ENCODE measurements around the gene CFAP299. TPM values are rescaled to one million over a fixed set of nuclear protein-coding genes. Genes with fewer than 3 reads are reported as not detected.

CFAP299 gene
- total and polyA plus RNA-seq, 2 of the 8 experiments (the other 6 are each of a cell fraction or from before 2014, with no cell fraction given), result not detected

GRCh38 chr4:80413086-80413485 lies 77.6 kb downstream of the CFAP299 start:
- Histone ChIP-seq H3K4me1 (replicated peaks in 1 of 4; ENCODE audit: control insufficient read depth in 3 of 4, insufficient read depth in 4 of 4, low read length in 3 of 4) (no peaks in the 10 kb centered on the region), H3K4me2 (ENCODE audit: insufficient read depth in 1 of 2, low read depth in 2 of 2, low read length in 2 of 2) (no peak overlapping the region), H3K18ac (ENCODE audit: extremely low read depth, low read length) (no peak overlapping the region), H3K9ac (replicated peaks in 1 of 4; ENCODE audit: extremely low read depth in 1 of 4, low read depth in 3 of 4, low read length in 3 of 4) (no peak overlapping the region), H3K27ac (ENCODE audit: low read depth, low read length) (no peak overlapping the region), H3K79me1 (ENCODE audit: low read depth, low read length) (no peaks in the 10 kb centered on the region), H2BK5ac (ENCODE audit: low read depth, low read length) (no peak overlapping the region), H2BK20ac (ENCODE audit: low read length) (no peak overlapping the region), H4K5ac (ENCODE audit: insufficient read length, low read depth, low read length) (no peak overlapping the region), H2AFZ (ENCODE audit: low read length) (no peak overlapping the region), H4K8ac (ENCODE audit: extremely low read depth, insufficient read depth, low read length) (no peak overlapping the region), H3K4ac (replicated peaks; ENCODE audit: insufficient read length, low read depth, low read length) (no peak overlapping the region), H2AK5ac (ENCODE audit: low read depth, low read length) (no peak overlapping the region), H3K36me3 (ENCODE audit: control insufficient read depth in 2 of 4, insufficient read depth in 4 of 4, low read length in 3 of 4) (no peaks in the 10 kb centered on the region), H2BK120ac (replicated peaks; ENCODE audit: low read depth, low read length) (no peak overlapping the region), H3K4me3 (ENCODE audit: extremely low read depth in 1 of 4, insufficient read depth in 2 of 4, low read depth in 3 of 4, low read length in 4 of 4) (no peak overlapping the region), H4K91ac (replicated peaks; ENCODE audit: insufficient read length, low read length) (no peak overlapping the region), H2BK15ac (ENCODE audit: low read length) (no peak overlapping the region), H4K20me1 (replicated peaks in 1 of 2; ENCODE audit: control insufficient read depth in 1 of 2, insufficient read depth in 2 of 2, low read length in 2 of 2) (no peaks in the 10 kb centered on the region), H3K14ac (ENCODE audit: insufficient read length) (no peak overlapping the region), H3K79me2 (ENCODE audit: control insufficient read depth in 1 of 2, insufficient read depth in 2 of 2, low read length in 2 of 2) (no peaks in the 10 kb centered on the region), H3K27me3 (replicated peaks in 1 of 4; ENCODE audit: control insufficient read depth in 3 of 4, extremely low read depth in 1 of 4, insufficient read depth in 3 of 4, low read length in 3 of 4) (peaks cover 0 to 1% (median 0%) of the 10 kb centered on the region in 4 experiments; a peak in 1 of 7 replicates), H3K9me3 (ENCODE audit: insufficient read depth in 2 of 2, low read depth in 1 of 2, low read length in 1 of 2) (no peaks in the 10 kb centered on the region), H3K56ac (replicated peaks; ENCODE audit: insufficient read length, low read depth, low read length) (no peak overlapping the region), H2BK12ac (ENCODE audit: low read depth, low read length) (no peak overlapping the region), H3K23me2 (ENCODE audit: low read depth, low read length) (no peaks in the 10 kb centered on the region), H3K23ac (ENCODE audit: insufficient read length) (no peak overlapping the region)
- no peak for FAIRE-seq
- WGBS, 2 experiments (ENCODE audit: extremely low coverage in 1 of 2, insufficient coverage in 1 of 2, insufficient read length in 1 of 2, insufficient replicate concordance in 2 of 2, low coverage in 1 of 2, low lambda C conversion rate in 2 of 2, missing lambda C conversion rate in 1 of 2), result 43% methylated on average over 2 of the region's 2 CpGs; no CpG with 5 or more reads in 1 of the 2 experiments
- ChIA-PET CTCF (ENCODE audit: partially characterized antibody) (no interaction called here), POLR2A (ENCODE audit: partially characterized antibody) (no interaction called here)
- DNase-seq (ENCODE audit: low read depth in 1 of 2, low spot score in 2 of 2), result no peak
- TF ChIP-seq CEBPB (IDR thresholded peaks at IDR 0.05; ENCODE audit: low read depth, low read length) (no peak), POU5F1 (IDR thresholded peaks at IDR 0.05; ENCODE audit: low read depth, low read length) (no peak), TEAD4 (IDR thresholded peaks at IDR 0.05; ENCODE audit: low read depth, low read length) (no peak), SUZ12 (IDR thresholded peaks at IDR 0.05; ENCODE audit: low read length) (no peak), POLR2A (IDR thresholded peaks at IDR 0.05; ENCODE audit: control extremely low read depth in 1 of 2, low read depth in 2 of 2, low read length in 2 of 2) (no peak), TAF1 (IDR thresholded peaks at IDR 0.05; ENCODE audit: low read depth, low read length) (no peak), ATF2 (IDR thresholded peaks at IDR 0.05; ENCODE audit: low read length) (no peak), SRF (IDR thresholded peaks at IDR 0.05; ENCODE audit: low read depth, low read length) (no peak), PHF8 (conservative IDR thresholded peaks at IDR 0.05; ENCODE audit: low read depth, low read length) (no peak), USF2 (IDR thresholded peaks at IDR 0.05; ENCODE audit: low read length) (no peak), RXRA (IDR thresholded peaks at IDR 0.05; ENCODE audit: insufficient read depth, low read depth, low read length) (no peak), MAFK (IDR thresholded peaks at IDR 0.05; ENCODE audit: low read depth, low read length) (no peak), ZNF274 (IDR thresholded peaks at IDR 0.05; ENCODE audit: borderline replicate concordance, extremely low read depth, low read length) (no peak)
